ENCODE results near the gene ASAP2. TPM values are rescaled to one million over a fixed set of nuclear protein-coding genes. Genes with fewer than 3 reads are reported as not detected.

ASAP2 gene
- total RNA-seq, 1 experiment from 2014 or later, result 18.4 TPM

DNA sequence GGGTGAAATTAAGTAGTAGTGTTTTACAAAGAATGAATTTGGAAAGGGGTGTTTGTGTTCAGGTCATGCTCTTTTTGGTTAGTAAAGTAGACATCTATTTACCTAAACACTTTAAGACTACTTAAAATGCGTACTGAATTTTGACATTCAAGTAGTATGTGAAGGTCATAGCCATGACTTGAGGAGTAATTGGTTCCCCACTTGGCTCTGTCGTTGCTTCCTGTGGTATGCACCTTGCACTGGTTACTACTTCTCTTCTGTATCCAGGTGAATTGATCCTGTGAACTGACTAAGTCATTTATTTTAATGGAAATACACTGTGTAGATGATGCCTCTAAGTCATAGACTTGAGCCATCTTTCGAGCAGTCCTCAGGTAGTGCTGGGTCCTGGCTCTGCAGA lies 118.8 kb downstream of the ASAP2 start:
- peaks cover 77% of the 10 kb centered on the region for H3K36me3 ChIP-seq
- H3K27me3 ChIP-seq, result no peaks in the 10 kb centered on the region
- no peaks in the 10 kb centered on the region for H3K9me3 ChIP-seq
- no peak for DNase-seq
- H3K4me3 ChIP-seq, result no peak overlapping the region

DNA sequence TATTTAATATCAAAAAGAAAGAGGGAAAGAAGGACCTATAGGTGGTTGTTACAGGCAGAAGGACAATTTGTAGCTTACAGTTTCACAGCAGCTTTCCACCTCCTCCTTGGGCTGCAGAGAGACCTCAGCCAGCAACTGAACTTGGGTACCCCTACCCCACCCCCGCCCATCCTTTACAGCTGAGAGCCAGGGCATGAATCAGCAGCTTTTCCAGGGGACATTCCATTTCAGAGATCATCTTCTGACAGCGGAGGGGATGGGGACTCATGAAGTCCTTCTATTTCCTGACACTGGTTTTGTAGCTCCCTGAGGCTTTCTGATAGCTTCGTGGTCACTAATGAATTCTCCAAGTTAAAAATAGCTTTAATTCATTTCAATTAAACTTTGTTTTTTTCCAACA lies 120.4 kb downstream of the ASAP2 start:
- no peaks in the 10 kb centered on the region for H3K9me3 ChIP-seq
- peaks cover 68% of the 10 kb centered on the region for H3K36me3 ChIP-seq
- DNase-seq, result no peak
- H3K4me3 ChIP-seq, result no peak overlapping the region
- H3K27me3 ChIP-seq, result no peaks in the 10 kb centered on the region

- Histone ChIP-seq H3K36me3 (peaks cover 66% of the 10 kb centered on the region), H3K27me3 (no peaks in the 10 kb centered on the region), H3K9me3 (no peaks in the 10 kb centered on the region), H3K4me3 (no peak overlapping the region)
- DNase-seq, result no peak
Observed at GRCh38 chr2:9327873-9328352, 121.3 kb downstream of the ASAP2 start.

GRCh38 chr2:9328931-9329330 lies 122.3 kb downstream of the ASAP2 start:
- Histone ChIP-seq H3K4me3 (no peak overlapping the region), H3K36me3 (peaks cover 61% of the 10 kb centered on the region), H3K27me3 (no peaks in the 10 kb centered on the region), H3K9me3 (no peaks in the 10 kb centered on the region)
- DNase-seq, result no peak

DNA sequence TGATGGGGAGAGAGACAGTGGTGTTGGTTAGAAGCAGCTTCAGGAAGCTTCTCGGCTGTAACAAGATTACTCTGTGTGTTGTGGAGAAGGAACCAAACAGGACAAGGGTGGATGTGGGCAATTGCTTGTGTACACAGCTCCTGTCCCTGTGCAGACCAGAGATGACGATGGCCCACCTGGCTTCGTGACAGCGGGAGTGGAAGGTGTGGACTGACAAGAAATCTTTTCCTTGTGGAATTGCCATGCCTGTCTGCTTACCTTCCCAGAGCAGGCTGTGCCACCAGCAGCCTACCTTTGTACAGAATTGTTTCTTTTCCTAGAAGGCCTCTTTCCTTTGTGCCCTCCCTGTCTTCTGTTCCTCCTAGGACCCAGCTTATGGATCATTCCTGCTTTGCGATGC lies 122.9 kb downstream of the ASAP2 start:
- Histone ChIP-seq H3K36me3 (peaks cover 59% of the 10 kb centered on the region), H3K27me3 (no peaks in the 10 kb centered on the region), H3K4me3 (no peak overlapping the region), H3K9me3 (no peaks in the 10 kb centered on the region)
- no peak for DNase-seq

GRCh38 chr2:9330612-9331270 lies 124.1 kb downstream of the ASAP2 start:
- peaks cover 60% of the 10 kb centered on the region for H3K36me3 ChIP-seq
- H3K4me3 ChIP-seq, result no peak overlapping the region
- no peaks in the 10 kb centered on the region for H3K27me3 ChIP-seq
- no peak for DNase-seq
- no peaks in the 10 kb centered on the region for H3K9me3 ChIP-seq

DNA sequence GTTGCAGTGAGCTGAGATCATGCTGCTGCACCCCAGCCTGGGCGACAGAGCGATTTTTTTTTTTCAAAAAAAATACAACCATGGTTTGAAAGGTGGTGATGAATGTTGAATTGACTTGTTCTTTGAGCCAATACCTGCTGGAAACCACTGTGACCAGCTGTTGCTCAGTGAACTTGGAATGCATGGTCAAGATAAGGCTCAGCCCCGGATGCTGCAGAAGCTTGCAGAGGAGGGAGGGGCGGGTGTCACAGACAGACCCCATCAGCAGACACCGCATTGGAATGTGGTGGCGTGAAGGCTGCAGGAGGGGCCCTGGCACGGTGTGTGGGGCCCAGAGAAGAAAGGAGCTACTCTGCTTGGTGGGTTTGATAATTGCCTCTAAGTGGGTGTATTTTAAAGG lies 125.1 kb downstream of the ASAP2 start:
- Histone ChIP-seq H3K9me3 (no peaks in the 10 kb centered on the region), H3K4me3 (no peak overlapping the region), H3K27me3 (no peaks in the 10 kb centered on the region), H3K36me3 (peaks cover 55% of the 10 kb centered on the region)
- DNase-seq, result no peak

DNA sequence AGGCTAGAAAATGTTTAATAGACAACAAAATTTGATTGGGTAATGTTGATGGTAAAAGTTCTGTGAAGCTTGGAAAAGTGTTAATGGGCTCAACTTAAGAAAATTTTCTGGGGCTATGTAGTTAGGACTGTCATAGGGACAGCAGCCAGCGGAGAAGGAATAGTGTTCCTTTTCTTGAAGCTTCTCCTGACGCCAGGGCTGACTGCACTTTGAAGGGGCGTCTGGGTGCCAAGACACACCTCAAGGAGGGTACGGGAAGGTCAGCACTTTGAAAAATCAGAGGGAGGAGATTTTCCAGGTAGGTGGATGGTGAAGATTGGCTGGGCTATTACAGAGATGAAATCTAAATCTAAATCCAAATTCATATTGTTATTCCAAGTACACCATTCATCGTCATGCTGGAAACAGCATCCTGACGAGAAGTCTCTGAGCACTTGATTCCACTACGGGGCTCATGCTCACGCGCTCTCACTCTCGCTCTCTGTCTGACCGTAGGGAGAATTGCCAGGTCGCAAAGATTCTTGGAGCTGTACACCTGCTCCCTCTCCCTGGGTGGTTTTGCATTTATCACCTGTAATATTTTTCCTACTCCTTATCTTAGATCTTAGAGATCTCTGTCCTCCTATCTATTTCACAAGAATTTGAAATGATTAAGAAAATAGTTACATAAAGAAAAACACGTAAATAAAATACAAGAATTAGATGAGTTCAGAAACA lies 125.7 kb downstream of the ASAP2 start:
- DNase-seq, result no peak
- peaks cover 58% of the 10 kb centered on the region for H3K36me3 ChIP-seq
- no peaks in the 10 kb centered on the region for H3K27me3 ChIP-seq
- no peak overlapping the region for H3K4me3 ChIP-seq
- no peaks in the 10 kb centered on the region for H3K9me3 ChIP-seq

DNA sequence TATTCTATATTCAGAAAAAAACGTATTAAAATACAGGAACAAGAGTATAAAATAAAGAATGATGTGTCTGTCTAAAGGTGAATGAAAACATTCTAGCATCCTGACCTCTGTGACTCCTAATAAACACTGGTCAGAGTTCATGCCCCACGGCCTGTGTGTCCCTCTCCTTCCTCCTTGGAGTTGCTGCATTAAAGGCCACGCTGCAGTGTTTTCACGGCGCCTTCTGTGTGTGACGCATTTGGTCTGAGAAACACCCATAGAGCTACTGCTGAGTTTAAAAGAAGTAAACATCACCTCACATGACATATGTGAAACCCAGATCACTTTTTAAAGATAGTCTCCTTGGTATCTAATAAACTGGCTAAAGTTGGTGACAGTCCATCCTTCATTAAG lies 126.2 kb downstream of the ASAP2 start:
- no peaks in the 10 kb centered on the region for H3K27me3 ChIP-seq

GRCh38 chr2:9333591-9334171 lies 127.1 kb downstream of the ASAP2 start:
- no peaks in the 10 kb centered on the region for H3K9me3 ChIP-seq
- peak; percentile 68 for DNase-seq
- no peaks in the 10 kb centered on the region for H3K27me3 ChIP-seq
- no peak overlapping the region for H3K4me3 ChIP-seq
- H3K36me3 ChIP-seq, result peaks cover 55% of the 10 kb centered on the region

More for the DNA sequence above, 126.2 kb downstream of the ASAP2 start:
- DNase-seq, result no peak
- Histone ChIP-seq H3K4me3 (no peak overlapping the region), H3K36me3 (peaks cover 58% of the 10 kb centered on the region), H3K9me3 (no peaks in the 10 kb centered on the region)

DNA sequence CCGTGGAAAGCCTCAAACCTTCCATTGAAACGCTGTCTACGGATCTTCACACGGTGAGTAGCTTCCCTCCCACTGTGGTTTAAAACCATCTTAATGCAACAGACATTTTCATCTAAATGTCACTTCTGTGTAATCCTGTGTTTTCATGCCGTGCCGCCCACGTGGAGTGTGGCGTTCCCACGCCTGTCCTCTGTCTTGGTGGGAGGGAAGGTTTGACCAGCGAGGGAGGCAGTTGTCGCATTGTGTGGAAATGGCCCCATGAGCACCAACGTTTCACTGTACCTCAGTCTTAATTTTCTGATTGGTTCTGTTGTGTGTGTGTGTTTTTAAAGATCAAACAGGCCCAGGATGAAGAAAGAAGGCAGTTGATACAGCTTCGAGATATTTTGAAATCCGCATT lies 128.1 kb downstream of the ASAP2 start:
- Histone ChIP-seq H3K36me3 (peaks cover 50% of the 10 kb centered on the region), H3K9me3 (no peaks in the 10 kb centered on the region), H3K27me3 (no peaks in the 10 kb centered on the region), H3K4me3 (no peak overlapping the region)
- no peak for DNase-seq

DNA sequence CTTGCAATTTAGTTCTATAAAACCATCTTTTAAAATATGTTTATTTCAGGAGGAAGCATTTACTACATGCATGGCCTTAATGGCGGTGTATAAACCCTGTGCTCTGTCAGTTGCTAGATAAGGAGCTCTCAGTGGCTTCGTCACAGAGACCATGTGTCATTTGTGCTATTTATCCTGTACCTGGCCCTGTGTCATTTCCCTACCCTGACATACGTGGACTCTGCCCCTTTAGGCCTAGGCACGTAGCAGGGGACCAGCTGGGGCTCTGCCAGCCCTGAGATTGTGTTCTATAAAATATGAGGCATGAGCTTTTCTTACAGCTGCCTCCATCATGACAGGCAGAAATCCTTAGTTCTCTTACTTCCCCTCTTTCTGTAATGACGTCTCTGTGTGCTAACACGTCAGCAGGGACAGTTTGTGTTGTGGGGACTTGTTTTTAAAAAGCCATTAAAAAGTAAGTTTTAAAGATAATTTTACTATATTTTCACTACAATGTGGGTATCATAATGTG lies 128.8 kb downstream of the ASAP2 start:
- DNase-seq, result no peak
- Histone ChIP-seq H3K27me3 (no peaks in the 10 kb centered on the region), H3K4me3 (no peak overlapping the region), H3K36me3 (peaks cover 54% of the 10 kb centered on the region), H3K9me3 (no peaks in the 10 kb centered on the region)

- Histone ChIP-seq H3K9me3 (no peaks in the 10 kb centered on the region), H3K36me3 (peaks cover 55% of the 10 kb centered on the region), H3K27me3 (no peaks in the 10 kb centered on the region), H3K4me3 (no peak overlapping the region)
- DNase-seq, result no peak
Observed at GRCh38 chr2:9336241-9336575, 129.6 kb downstream of the ASAP2 start.

GRCh38 chr2:9336576-9337314 lies 130.1 kb downstream of the ASAP2 start:
- H3K4me3 ChIP-seq, result no peak overlapping the region
- no peaks in the 10 kb centered on the region for H3K27me3 ChIP-seq
- peaks cover 59% of the 10 kb centered on the region for H3K36me3 ChIP-seq
- no peaks in the 10 kb centered on the region for H3K9me3 ChIP-seq
- DNase-seq, result peak; percentile 72

DNA sequence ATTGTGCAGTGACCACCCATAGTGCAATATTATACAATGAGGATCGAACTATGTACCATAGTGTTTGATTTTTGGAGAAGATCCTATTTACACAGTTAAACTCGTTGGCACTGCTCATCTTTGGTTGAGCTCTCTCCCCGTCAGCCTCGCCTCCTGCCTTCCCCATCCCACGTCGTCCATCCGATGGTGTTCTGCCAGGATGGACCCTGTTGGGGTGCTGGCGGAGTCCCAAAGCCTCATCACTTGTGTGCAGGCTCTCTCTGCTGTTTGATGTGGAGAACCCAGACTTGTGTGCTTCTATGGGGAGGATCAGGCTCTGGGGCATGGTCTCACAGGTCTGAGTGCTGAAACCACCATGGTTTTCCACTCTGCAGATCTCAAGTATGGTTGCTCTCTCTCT lies 131.3 kb downstream of the ASAP2 start:
- H3K27me3 ChIP-seq, result no peaks in the 10 kb centered on the region
- H3K4me3 ChIP-seq, result no peak overlapping the region

GRCh38 chr2:9341337-9341887 lies 134.8 kb downstream of the ASAP2 start:
- H3K36me3 ChIP-seq, result peaks cover 74% of the 10 kb centered on the region
- DNase-seq, result no peak
- no peak overlapping the region for H3K4me3 ChIP-seq
- H3K27me3 ChIP-seq, result no peaks in the 10 kb centered on the region
- H3K9me3 ChIP-seq, result no peaks in the 10 kb centered on the region

More for the DNA sequence above, 131.3 kb downstream of the ASAP2 start:
- Histone ChIP-seq H3K9me3 (no peaks in the 10 kb centered on the region), H3K36me3 (peaks cover 68% of the 10 kb centered on the region)
- no peak for DNase-seq

DNA sequence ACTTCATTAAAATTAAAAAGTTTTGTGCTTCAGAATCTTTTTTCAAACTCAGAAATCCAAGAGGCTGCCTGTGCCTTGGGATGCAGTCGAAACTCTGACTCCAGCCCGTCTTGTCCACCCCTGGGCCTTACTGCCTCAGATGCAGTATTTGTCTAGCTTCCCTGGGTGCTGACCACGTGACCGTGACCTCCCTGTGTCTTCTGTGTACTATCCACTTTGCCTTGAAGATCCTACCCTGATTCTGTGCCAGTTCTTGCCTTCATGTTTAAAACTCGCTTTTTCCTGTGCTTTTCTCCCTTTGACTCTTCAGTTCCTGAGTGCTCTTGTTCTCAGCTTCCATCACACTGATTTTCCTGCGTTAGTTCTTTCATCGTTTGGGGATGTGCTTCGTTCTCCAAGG lies 136.0 kb downstream of the ASAP2 start:
- H3K27me3 ChIP-seq, result no peaks in the 10 kb centered on the region
- no peak overlapping the region for H3K4me3 ChIP-seq
- DNase-seq, result no peak
- peaks cover 75% of the 10 kb centered on the region for H3K36me3 ChIP-seq
- H3K9me3 ChIP-seq, result no peaks in the 10 kb centered on the region
